ENCODE measurements around the gene EIF4E2.

- peak; percentile 89 to 95 (median 93) for TF ChIP-seq CTCF (IDR thresholded peaks at IDR 0.05)
- TF ChIP-seq POLR2A (IDR thresholded peaks at IDR 0.05), result no peak
- no peak for TF ChIP-seq EP300 (IDR thresholded peaks at IDR 0.05)
These were observed 28.4 kb upstream of the EIF4E2 start for GRCh38 chr2:232521959-232522622.

All from tibial nerve (tissue), 4 donors.